ENCODE measurements around the gene SULT1A1. TPM values are rescaled to one million over a fixed set of nuclear protein-coding genes. Genes with fewer than 3 reads are reported as not detected.

Gene SULT1A1
- total and polyA plus RNA-seq, 2 of the 13 experiments (the other 11 are each of a cell fraction or from before 2014, with no cell fraction given), result 114 to 147 TPM

DNA sequence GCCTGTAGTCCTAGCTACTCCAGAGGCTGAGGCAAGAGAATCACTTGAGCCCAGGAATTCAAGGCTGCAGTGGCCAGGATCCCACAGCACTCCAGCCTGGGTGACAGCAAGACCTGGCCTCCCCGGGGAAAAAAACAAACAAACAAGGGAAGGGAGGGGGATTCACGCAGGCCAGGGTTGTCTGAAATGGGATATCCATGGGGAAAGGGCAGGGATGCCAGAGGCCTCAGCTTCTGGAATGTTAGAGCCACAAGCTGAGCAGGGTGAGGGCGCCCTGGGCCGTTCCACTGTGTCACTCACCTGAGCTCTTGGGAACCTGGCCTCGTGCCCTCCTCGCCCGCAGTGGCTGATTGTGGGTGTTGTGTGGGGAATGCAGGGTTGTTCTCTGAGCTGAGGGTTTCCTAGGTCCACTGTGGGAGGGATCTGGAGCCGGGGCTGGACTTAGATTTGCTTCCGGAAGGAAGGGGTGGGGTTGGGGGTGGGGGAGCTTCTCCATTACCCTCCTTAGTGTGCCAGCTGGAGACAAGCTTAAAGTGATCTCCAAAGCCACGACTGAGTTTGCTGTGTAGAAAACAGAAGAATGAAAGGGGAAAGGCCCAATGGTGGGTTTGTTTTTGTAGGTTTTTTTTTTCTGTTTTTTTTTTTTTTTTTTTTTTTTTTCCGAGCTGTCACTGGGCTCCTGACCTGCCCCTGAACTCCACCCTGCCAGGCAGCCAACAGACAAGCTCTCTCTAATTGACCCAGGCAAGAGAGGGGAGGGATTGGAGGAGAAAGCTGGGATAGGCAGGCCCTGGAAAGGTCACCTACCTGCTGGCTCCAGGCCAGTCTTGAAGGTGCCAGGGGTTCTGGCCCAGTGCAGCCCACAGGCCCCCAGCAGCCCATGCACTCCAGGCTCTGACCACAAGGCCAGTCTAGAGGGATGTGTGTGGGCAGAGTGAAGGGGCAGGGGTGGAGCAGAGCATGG is at the start of gene SULT1A1 (continued):
- TF ChIP-seq ZNF543 (CRISPR knock-in tag; IDR thresholded peaks at IDR 0.05), result peak; percentile 45; the same call in 1 of the 2 replicates
- no peak; the same call in 1 of the 2 replicates for TF ChIP-seq CHD4 (IDR thresholded peaks at IDR 0.05; ENCODE audit: borderline replicate concordance, low read length)
- no peak for TF ChIP-seq HNF4G (IDR thresholded peaks at IDR 0.05; ENCODE audit: borderline replicate concordance, low read depth, low read length)
- TF ChIP-seq HNF4G (CRISPR knock-in tag; IDR thresholded peaks at IDR 0.05; ENCODE audit: borderline replicate concordance, low read depth), result peak; percentile 43; the same call in 1 of the 2 replicates
- no peak for TF ChIP-seq ZNF256 (CRISPR knock-in tag; conservative IDR thresholded peaks at IDR 0.05)
- TF ChIP-seq TAF15 (IDR thresholded peaks at IDR 0.05; ENCODE audit: low read depth, low read length, poor library complexity, severe bottlenecking), result no peak
- TF ChIP-seq, protein P1, sequence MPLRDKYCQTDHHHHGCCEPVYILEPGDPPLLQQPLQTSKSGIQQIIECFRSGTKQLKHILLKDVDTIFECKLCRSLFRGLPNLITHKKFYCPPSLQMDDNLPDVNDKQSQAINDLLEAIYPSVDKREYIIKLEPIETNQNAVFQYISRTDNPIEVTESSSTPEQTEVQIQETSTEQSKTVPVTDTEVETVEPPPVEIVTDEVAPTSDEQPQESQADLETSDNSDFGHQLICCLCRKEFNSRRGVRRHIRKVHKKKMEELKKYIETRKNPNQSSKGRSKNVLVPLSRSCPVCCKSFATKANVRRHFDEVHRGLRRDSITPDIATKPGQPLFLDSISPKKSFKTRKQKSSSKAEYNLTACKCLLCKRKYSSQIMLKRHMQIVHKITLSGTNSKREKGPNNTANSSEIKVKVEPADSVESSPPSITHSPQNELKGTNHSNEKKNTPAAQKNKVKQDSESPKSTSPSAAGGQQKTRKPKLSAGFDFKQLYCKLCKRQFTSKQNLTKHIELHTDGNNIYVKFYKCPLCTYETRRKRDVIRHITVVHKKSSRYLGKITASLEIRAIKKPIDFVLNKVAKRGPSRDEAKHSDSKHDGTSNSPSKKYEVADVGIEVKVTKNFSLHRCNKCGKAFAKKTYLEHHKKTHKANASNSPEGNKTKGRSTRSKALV (CRISPR knock-in tag; IDR thresholded peaks at IDR 0.05), result no peak
- TF ChIP-seq, protein P2, sequence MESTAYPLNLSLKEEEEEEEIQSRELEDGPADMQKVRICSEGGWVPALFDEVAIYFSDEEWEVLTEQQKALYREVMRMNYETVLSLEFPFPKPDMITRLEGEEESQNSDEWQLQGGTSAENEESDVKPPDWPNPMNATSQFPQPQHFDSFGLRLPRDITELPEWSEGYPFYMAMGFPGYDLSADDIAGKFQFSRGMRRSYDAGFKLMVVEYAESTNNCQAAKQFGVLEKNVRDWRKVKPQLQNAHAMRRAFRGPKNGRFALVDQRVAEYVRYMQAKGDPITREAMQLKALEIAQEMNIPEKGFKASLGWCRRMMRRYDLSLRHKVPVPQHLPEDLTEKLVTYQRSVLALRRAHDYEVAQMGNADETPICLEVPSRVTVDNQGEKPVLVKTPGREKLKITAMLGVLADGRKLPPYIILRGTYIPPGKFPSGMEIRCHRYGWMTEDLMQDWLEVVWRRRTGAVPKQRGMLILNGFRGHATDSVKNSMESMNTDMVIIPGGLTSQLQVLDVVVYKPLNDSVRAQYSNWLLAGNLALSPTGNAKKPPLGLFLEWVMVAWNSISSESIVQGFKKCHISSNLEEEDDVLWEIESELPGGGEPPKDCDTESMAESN (CRISPR knock-in tag; conservative IDR thresholded peaks at IDR 0.05), result peak; percentile 62; the same call in 1 of the 2 replicates
- TF ChIP-seq, protein P3, sequence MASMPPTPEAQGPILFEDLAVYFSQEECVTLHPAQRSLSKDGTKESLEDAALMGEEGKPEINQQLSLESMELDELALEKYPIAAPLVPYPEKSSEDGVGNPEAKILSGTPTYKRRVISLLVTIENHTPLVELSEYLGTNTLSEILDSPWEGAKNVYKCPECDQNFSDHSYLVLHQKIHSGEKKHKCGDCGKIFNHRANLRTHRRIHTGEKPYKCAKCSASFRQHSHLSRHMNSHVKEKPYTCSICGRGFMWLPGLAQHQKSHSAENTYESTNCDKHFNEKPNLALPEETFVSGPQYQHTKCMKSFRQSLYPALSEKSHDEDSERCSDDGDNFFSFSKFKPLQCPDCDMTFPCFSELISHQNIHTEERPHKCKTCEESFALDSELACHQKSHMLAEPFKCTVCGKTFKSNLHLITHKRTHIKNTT (CRISPR knock-in tag; IDR thresholded peaks at IDR 0.05), result no peak
- TF ChIP-seq ZNF260 (CRISPR knock-in tag; IDR thresholded peaks at IDR 0.05; ENCODE audit: borderline replicate concordance, low read depth), result no peak
- peak; percentile 30; the same call in 1 of the 2 replicates for TF ChIP-seq JUN (CRISPR knock-in tag; IDR thresholded peaks at IDR 0.05)
- TF ChIP-seq, protein P4, sequence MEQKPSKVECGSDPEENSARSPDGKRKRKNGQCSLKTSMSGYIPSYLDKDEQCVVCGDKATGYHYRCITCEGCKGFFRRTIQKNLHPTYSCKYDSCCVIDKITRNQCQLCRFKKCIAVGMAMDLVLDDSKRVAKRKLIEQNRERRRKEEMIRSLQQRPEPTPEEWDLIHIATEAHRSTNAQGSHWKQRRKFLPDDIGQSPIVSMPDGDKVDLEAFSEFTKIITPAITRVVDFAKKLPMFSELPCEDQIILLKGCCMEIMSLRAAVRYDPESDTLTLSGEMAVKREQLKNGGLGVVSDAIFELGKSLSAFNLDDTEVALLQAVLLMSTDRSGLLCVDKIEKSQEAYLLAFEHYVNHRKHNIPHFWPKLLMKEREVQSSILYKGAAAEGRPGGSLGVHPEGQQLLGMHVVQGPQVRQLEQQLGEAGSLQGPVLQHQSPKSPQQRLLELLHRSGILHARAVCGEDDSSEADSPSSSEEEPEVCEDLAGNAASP (CRISPR knock-in tag; IDR thresholded peaks at IDR 0.05; ENCODE audit: borderline replicate concordance), result peak; percentile 68; the same call in 1 of the 2 replicates
- no peak for TF ChIP-seq SRSF4 (IDR thresholded peaks at IDR 0.05; ENCODE audit: low read depth, low read length, poor library complexity, severe bottlenecking)
- no peak for TF ChIP-seq ZNF253 (CRISPR knock-in tag; IDR thresholded peaks at IDR 0.05; ENCODE audit: borderline replicate concordance)
- TF ChIP-seq, protein P5, sequence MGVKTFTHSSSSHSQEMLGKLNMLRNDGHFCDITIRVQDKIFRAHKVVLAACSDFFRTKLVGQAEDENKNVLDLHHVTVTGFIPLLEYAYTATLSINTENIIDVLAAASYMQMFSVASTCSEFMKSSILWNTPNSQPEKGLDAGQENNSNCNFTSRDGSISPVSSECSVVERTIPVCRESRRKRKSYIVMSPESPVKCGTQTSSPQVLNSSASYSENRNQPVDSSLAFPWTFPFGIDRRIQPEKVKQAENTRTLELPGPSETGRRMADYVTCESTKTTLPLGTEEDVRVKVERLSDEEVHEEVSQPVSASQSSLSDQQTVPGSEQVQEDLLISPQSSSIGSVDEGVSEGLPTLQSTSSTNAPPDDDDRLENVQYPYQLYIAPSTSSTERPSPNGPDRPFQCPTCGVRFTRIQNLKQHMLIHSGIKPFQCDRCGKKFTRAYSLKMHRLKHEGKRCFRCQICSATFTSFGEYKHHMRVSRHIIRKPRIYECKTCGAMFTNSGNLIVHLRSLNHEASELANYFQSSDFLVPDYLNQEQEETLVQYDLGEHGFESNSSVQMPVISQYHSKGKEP (CRISPR knock-in tag; IDR thresholded peaks at IDR 0.05), result 0 out of 2 replicates have a peak, but pooled peaks have one; percentile 67
